ENCODE data around the gene ZEB1.
"Not testable (repeated sequence)": the region's sequence is repeated elsewhere in the genome, so short reads cannot be mapped to it uniquely, and the experiment has no call there.

The ZEB1 gene

DNA sequence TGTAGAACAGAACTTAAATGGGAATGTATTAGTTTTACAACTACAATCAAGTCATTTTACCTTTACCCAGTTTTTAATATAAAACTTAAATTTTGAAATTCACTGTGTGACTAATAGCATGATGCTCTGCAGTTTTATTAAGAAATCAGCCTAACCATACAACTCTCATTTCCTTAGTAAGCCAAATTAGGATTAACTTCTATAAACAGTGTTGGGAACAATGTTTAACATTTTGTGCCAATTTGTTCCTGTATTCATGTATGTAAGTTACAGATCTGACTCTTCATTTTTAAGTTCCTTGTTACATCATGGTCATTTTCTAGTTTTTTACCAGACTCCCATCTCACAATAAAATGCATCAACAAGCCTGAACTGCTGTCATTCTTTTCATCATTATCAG, 209.8 kb downstream of the ZEB1 start:
- peak; percentile 15 for DNase-seq (ENCODE audit: extremely low read depth, low read depth)
- TF ChIP-seq, protein P1, sequence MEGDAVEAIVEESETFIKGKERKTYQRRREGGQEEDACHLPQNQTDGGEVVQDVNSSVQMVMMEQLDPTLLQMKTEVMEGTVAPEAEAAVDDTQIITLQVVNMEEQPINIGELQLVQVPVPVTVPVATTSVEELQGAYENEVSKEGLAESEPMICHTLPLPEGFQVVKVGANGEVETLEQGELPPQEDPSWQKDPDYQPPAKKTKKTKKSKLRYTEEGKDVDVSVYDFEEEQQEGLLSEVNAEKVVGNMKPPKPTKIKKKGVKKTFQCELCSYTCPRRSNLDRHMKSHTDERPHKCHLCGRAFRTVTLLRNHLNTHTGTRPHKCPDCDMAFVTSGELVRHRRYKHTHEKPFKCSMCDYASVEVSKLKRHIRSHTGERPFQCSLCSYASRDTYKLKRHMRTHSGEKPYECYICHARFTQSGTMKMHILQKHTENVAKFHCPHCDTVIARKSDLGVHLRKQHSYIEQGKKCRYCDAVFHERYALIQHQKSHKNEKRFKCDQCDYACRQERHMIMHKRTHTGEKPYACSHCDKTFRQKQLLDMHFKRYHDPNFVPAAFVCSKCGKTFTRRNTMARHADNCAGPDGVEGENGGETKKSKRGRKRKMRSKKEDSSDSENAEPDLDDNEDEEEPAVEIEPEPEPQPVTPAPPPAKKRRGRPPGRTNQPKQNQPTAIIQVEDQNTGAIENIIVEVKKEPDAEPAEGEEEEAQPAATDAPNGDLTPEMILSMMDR (IDR thresholded peaks at IDR 0.05; ENCODE audit: low read depth, low read length), result no peak

DNA sequence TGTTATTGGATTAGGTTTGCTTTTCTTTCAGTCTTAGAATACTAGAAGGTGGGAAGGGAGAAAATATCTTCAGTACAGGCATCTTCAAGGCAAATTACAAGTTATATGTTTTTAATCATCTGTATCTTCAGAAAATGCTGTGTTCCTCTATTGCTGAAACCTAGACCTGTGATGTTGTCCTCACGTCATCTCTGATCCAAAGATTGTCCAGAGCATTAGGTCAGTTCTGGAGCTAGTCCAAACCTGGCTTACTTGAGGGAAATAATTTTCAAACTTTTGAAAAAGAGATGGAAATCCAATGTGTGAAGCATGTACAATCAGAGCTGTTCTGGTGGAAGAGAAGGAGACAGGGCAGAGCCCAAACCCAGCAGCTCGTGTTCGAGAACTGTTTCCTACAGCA, 217.3 kb downstream of the ZEB1 start:
- DNase-seq (ENCODE audit: extremely low read depth, low read depth), result no peak
- TF ChIP-seq, protein P1 (IDR thresholded peaks at IDR 0.05; ENCODE audit: low read depth, low read length), result no peak

DNA sequence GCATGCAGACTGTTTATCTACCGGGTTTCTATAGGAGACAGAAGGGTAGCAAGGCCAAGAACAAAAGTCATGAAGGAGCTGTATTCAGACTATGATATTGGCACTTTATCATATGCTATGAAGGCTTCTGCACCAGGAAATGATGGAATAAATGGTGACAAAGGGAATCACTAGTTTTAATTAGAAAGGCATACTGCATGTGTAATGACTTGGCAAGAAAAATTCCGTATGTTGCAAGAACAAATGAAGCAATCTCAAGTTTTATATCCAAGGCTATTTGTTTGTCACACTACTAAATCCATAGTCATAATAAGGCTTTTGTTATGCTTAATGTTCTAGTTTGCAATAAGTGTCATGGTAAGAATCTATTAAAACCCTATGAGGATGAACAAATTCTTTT, 230.9 kb downstream of the ZEB1 start:
- DNase-seq (ENCODE audit: extremely low read depth, low read depth), result peak; percentile 8
- TF ChIP-seq, protein P1 (IDR thresholded peaks at IDR 0.05; ENCODE audit: low read depth, low read length), result no peak

DNA sequence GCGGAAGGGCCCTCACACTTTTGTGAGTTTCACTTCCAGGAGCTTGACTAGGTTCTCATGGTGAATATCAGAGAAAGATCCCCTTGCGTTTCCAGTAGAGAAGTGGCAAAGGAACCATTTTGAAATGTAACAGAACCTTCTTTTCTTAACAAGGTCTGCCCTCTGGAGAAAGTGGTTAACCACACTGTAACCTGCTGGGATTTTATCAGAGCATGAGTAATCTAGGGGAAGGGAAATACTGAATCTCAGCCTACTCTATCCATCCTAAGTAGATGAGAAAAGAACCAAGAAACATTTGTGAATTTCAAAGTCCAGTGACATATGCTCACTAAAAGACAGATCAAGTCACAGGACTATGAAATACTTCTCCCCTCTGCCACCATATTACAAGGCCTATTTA, 235.5 kb downstream of the ZEB1 start:
- TF ChIP-seq, protein P1 (IDR thresholded peaks at IDR 0.05; ENCODE audit: low read depth, low read length), result no peak
- no peak for DNase-seq (ENCODE audit: extremely low read depth, low read depth)

DNA sequence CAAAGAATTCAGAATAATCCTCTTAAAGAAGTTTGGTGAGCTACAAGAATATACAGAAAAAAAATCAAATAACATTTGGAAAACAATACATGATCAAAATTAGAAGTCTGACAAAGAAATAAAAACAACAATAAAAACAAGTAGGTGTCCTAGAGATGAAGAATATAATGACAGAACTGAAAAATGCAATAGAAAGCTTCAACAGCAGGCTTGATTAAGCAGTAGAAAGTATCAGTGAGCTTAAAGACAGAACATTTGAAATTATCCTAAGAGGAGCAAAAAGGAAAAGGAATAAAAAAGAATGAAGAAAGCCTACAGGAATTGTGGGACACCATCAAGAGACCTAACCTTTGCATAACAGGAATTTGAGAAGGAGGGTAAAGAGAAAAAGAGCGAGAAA, 238.8 kb downstream of the ZEB1 start:
- TF ChIP-seq, protein P1 (IDR thresholded peaks at IDR 0.05; ENCODE audit: low read depth, low read length), result no peak
- DNase-seq (ENCODE audit: extremely low read depth, low read depth), result no peak

DNA sequence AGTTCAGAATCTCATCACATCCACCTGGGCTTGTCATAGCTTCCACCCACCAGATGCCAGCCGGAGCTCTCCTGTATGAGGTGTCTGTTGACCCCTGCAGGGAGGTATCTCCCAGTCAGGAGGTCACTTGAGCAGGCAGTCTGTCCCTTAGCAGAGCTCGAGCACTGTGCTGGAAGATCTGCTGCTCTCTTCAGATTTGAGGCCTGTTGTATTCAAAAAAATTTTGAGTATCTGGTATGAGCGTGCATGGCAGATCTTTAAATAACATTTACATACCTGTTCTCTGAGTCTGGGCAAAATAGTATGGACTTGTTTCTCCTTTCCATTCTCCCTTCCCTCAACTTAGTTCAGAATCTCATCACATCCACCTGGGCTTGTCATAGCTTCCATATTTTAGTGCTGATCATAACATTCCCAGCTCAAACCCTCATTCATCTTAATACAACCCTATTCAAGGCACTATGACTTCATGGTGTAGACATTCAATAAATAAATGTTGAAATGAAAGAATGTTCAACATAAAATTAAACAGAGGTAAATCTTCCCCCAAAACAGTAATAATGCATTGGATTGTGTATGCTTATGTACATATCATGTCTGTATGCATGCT, 249.3 kb downstream of the ZEB1 start:
- not testable (repeated sequence) for DNase-seq (ENCODE audit: extremely low read depth, low read depth)

DNA sequence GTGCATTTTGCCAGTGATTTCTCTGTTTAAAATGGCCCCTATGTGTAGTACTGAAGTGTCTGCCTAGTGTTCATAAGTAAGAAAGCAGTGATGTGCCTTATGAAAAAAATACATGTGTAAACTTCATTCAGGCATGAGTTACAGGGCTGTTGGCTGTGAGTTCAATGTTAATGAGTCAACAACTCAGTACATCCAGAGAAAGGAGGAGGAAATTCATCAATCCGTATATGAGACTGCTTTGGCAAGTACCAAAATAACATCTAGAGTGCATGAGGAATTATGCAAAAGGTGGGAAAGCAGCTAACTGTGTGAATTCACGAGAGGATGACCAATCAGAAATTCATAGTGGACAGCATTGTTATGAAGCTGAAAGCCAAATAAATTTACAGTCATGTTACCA, 255.6 kb downstream of the ZEB1 start:
- TF ChIP-seq, protein P1 (IDR thresholded peaks at IDR 0.05; ENCODE audit: low read depth, low read length), result no peak
- DNase-seq (ENCODE audit: extremely low read depth, low read depth), result no peak

DNA sequence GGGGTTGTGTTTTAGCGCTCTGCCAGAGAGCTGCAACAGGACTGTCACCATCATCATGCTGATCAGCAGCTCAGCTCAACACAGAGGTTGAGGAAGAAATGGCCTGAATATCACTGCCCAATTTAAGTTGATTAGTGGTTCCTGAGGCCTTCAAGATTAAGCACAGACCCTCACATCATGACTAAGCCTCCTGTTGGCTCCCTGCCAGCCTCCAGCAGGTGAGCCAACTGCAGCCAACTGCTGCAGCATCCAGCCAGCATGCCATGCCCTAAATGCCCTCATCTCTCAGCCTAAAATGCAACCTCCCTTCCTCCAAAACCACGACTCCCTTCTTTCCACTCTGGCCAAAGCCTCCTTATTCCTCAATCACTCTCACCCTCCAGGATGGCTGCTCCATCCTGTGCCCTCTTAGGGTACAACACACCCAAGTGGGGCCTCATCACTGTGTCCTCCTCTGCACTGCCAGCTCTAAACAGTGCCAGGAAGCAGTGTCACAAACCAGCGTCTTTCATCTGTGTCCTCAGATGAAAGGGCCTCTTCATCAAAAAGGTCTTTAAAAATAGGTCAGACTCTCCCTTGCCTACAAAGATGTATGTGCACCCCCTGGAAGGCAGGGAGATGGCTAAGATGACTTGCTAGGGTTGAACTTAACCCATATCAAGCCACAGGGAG, 259.3 kb downstream of the ZEB1 start:
- no peak for DNase-seq (ENCODE audit: extremely low read depth, low read depth)
- TF ChIP-seq, protein P1 (IDR thresholded peaks at IDR 0.05; ENCODE audit: low read depth, low read length), result no peak

Data from AG09319 (cell line).